H1 (cell line): ENCODE data around the gene ARHGAP22. TPM values are rescaled to one million over a fixed set of nuclear protein-coding genes. Genes with fewer than 3 reads are reported as not detected.

Source experiments
- CTCF ChIA-PET: fragments of 300-600 bp; sonication (Branson Sonifier 250); formaldehyde crosslinking; loops from one replicate; lab custom pipeline; 2021; ENCODE audit not compliant: partially characterized antibody; lab: Charles Lee
- POLR2A ChIA-PET: fragments of 300-600 bp; sonication (Branson Sonifier 250); formaldehyde crosslinking; loops from one replicate; lab custom pipeline; 2021; ENCODE audit warnings: inconsistent platforms; ENCODE audit not compliant: partially characterized antibody; lab: Charles Lee
- DNase-seq, 2 experiments: peaks; one replicate each; pipeline versions ENCODE4 v3.0.0 to v3.0.0-alpha.2; 2010 to 2022; ENCODE audit warnings: low spot score in 2 of 2, low read depth in 1 of 2, mixed read lengths in 1 of 2
- FAIRE-seq: peaks from 2 replicates; lab custom pipeline; 2011; peaks lifted over from hg19 to GRCh38; lab: Jason Lieb, UNC
- H2AFZ ChIP-seq: 2 replicates; pipeline ENCODE4 v1.8.1; 2012; ENCODE audit warnings: low read length, inconsistent platforms
- H2AK5ac ChIP-seq: 2 replicates; pipeline ENCODE4 v1.6.1; 2013; ENCODE audit warnings: low read depth, low read length
- H2BK120ac ChIP-seq: replicated peaks from 2 replicates; pipeline ENCODE3; 2013; ENCODE audit warnings: low read depth, low read length, inconsistent platforms
- H2BK12ac ChIP-seq: 2 replicates; pipeline ENCODE4 v1.6.1; 2013; ENCODE audit warnings: low read depth, low read length
- H2BK15ac ChIP-seq: 2 replicates; pipeline ENCODE4 v1.6.1; 2013; ENCODE audit warnings: low read length
- H2BK20ac ChIP-seq: 2 replicates; pipeline ENCODE4 v1.6.1; 2013; ENCODE audit warnings: low read length
- H2BK5ac ChIP-seq: 2 replicates; pipeline ENCODE4 v1.6.1; 2013; ENCODE audit warnings: low read depth, low read length
- H3K14ac ChIP-seq: 2 replicates; pipeline ENCODE4 v1.6.1; 2013; ENCODE audit warnings: inconsistent platforms; ENCODE audit not compliant: insufficient read length
- H3K18ac ChIP-seq: 2 replicates; pipeline ENCODE4 v1.6.1; 2013; ENCODE audit warnings: low read length; ENCODE audit errors: extremely low read depth
- H3K23ac ChIP-seq: 2 replicates; pipeline ENCODE4 v1.6.1; 2013; ENCODE audit warnings: inconsistent platforms; ENCODE audit not compliant: insufficient read length
- H3K23me2 ChIP-seq: 2 replicates; pipeline ENCODE4 v1.6.1; 2013; ENCODE audit warnings: low read depth, low read length
- H3K27ac ChIP-seq: 2 replicates; pipeline ENCODE4 v1.6.1; 2011; ENCODE audit warnings: low read depth, low read length, inconsistent platforms
- H3K27me3 ChIP-seq, 4 experiments: replicated peaks in 1 of 4; 1 replicate in 1 of 4; 2 replicates in 3 of 4; pipeline versions ENCODE4 v1.6.1 to v1.8.1; 2011 to 2013; ENCODE audit warnings: low read length in 3 of 4, mild to moderate bottlenecking in 3 of 4, inconsistent platforms in 2 of 4, mixed read lengths in 2 of 4, moderate library complexity in 1 of 4; ENCODE audit not compliant: control insufficient read depth in 3 of 4, insufficient read depth in 3 of 4; ENCODE audit errors: extremely low read depth in 1 of 4
- H3K36me3 ChIP-seq, 4 experiments: 2 replicates each; pipeline versions ENCODE4 v1.6.1 to v1.8.1; 2011 to 2013; ENCODE audit warnings: mild to moderate bottlenecking in 4 of 4, low read length in 3 of 4, moderate library complexity in 2 of 4, control low read depth in 1 of 4, inconsistent platforms in 1 of 4; ENCODE audit not compliant: insufficient read depth in 4 of 4, control insufficient read depth in 2 of 4
- H3K4ac ChIP-seq: replicated peaks from 2 replicates; pipeline ENCODE3; 2013; ENCODE audit warnings: low read length, low read depth, mixed read lengths, inconsistent platforms; ENCODE audit not compliant: insufficient read length
- H3K4me1 ChIP-seq, 4 experiments: replicated peaks in 1 of 4; 1 replicate in 1 of 4; 2 replicates in 3 of 4; pipeline versions ENCODE4 v1.6.1 to v1.8.1; 2011 to 2013; ENCODE audit warnings: low read length in 3 of 4, inconsistent platforms in 2 of 4, mixed read lengths in 1 of 4; ENCODE audit not compliant: insufficient read depth in 4 of 4, control insufficient read depth in 3 of 4
- H3K4me2 ChIP-seq, 2 experiments: 2 replicates each; pipeline versions ENCODE4 v1.6.1 to v1.8.1; 2011 to 2013; ENCODE audit warnings: low read depth in 2 of 2, low read length in 2 of 2, control low read depth in 1 of 2, inconsistent platforms in 1 of 2, mild to moderate bottlenecking in 1 of 2; ENCODE audit not compliant: insufficient read depth in 1 of 2
- H3K4me3 ChIP-seq, 4 experiments: fragments of 200-600, 300-600 bp in 1 of 4; sonication (generic), shearing (Covaris generic), sonication (Bioruptor Twin) in 1 of 4; 2 replicates each; pipeline versions ENCODE4 v1.5.1 to v1.8.1; 2011 to 2016; ENCODE audit warnings: low read length in 4 of 4, low read depth in 3 of 4, control low read depth in 2 of 4, inconsistent platforms in 2 of 4, mild to moderate bottlenecking in 2 of 4, mixed read lengths in 1 of 4, moderate library complexity in 1 of 4; ENCODE audit not compliant: insufficient read depth in 2 of 4; ENCODE audit errors: extremely low read depth in 1 of 4
- H3K56ac ChIP-seq: replicated peaks from 2 replicates; pipeline ENCODE3; 2013; ENCODE audit warnings: low read depth, mild to moderate bottlenecking, mixed read lengths, low read length, inconsistent platforms; ENCODE audit not compliant: insufficient read length
- H3K79me1 ChIP-seq: 2 replicates; pipeline ENCODE4 v1.6.1; 2013; ENCODE audit warnings: low read depth, low read length, control low read depth
- H3K79me2 ChIP-seq, 2 experiments: 2 replicates each; pipeline versions ENCODE4 v1.6.1 to v1.8.1; 2012 to 2013; ENCODE audit warnings: low read length in 2 of 2, mild to moderate bottlenecking in 2 of 2, inconsistent platforms in 1 of 2; ENCODE audit not compliant: insufficient read depth in 2 of 2, control insufficient read depth in 1 of 2
- H3K9ac ChIP-seq, 4 experiments: replicated peaks in 1 of 4; 1 replicate in 1 of 4; 2 replicates in 3 of 4; pipeline versions ENCODE4 v1.6.1 to v1.8.1; 2011 to 2013; ENCODE audit warnings: low read depth in 3 of 4, low read length in 3 of 4, control low read depth in 2 of 4, mild to moderate bottlenecking in 2 of 4, moderate library complexity in 2 of 4, inconsistent platforms in 1 of 4; ENCODE audit errors: extremely low read depth in 1 of 4
- H3K9me3 ChIP-seq, 2 experiments: 2 replicates each; pipeline versions ENCODE4 v1.6.1 to v1.8.1; 2012 to 2013; ENCODE audit warnings: mild to moderate bottlenecking in 2 of 2, moderate library complexity in 2 of 2, control low read depth in 1 of 2, inconsistent platforms in 1 of 2, low read depth in 1 of 2, low read length in 1 of 2, mixed read lengths in 1 of 2; ENCODE audit not compliant: insufficient read depth in 2 of 2
- H4K20me1 ChIP-seq, 2 experiments: replicated peaks in 1 of 2; 2 replicates each; pipeline versions ENCODE3 to v1.8.1; 2011 to 2013; ENCODE audit warnings: inconsistent platforms in 2 of 2, low read length in 2 of 2, mild to moderate bottlenecking in 1 of 2; ENCODE audit not compliant: insufficient read depth in 2 of 2, control insufficient read depth in 1 of 2
- H4K5ac ChIP-seq: 2 replicates; pipeline ENCODE4 v1.6.1; 2013; ENCODE audit warnings: low read length, low read depth, mixed read lengths, inconsistent platforms; ENCODE audit not compliant: insufficient read length
- H4K8ac ChIP-seq: 2 replicates; pipeline ENCODE4 v1.8.0; 2013; ENCODE audit warnings: mild to moderate bottlenecking, moderate library complexity, low read length, inconsistent platforms; ENCODE audit not compliant: insufficient read depth; ENCODE audit errors: extremely low read depth
- H4K91ac ChIP-seq: replicated peaks from 2 replicates; pipeline ENCODE3; 2013; ENCODE audit warnings: low read length, mixed read lengths, inconsistent platforms; ENCODE audit not compliant: insufficient read length
- NRF1 ChIP-seq: IDR thresholded peaks from 2 replicates; pipeline ENCODE4 v1.6.1; 2011; ENCODE audit warnings: mild to moderate bottlenecking, low read depth, low read length, improper control_type of control experiment
- RNF2 ChIP-seq: fragments of 200-900, 300-1000 bp; sonication (generic); IDR thresholded peaks from 2 replicates; pipeline ENCODE4 v1.7.1; 2016; ENCODE audit warnings: borderline replicate concordance, low read depth, mild to moderate bottlenecking, antibody characterized with exemption, low read length; ENCODE audit not compliant: poor library complexity, severe bottlenecking; ENCODE audit errors: missing control alignments
- SIN3A ChIP-seq, 2 experiments: IDR thresholded peaks in 1 of 2; conservative IDR thresholded peaks in 1 of 2; 2 replicates each; pipeline ENCODE4 v1.6.1; 2011 to 2012; ENCODE audit warnings: low read length in 2 of 2, improper control_type of control experiment in 1 of 2, low read depth in 1 of 2, mild to moderate bottlenecking in 1 of 2
- SP1 ChIP-seq: IDR thresholded peaks from 2 replicates; pipeline ENCODE4 v1.6.1; 2011; ENCODE audit warnings: low read depth, low read length
- WGBS, 2 experiments: shearing (Covaris generic) in 1 of 2; methylation state at CpG; one replicate each; pipeline versions ENCODE4 v1.1.6 to v1.1.7; 2013 to 2015; ENCODE audit warnings: low lambda C conversion rate in 2 of 2, mixed read lengths in 2 of 2, inconsistent platforms in 1 of 2, low coverage in 1 of 2, missing lambda C conversion rate in 1 of 2; ENCODE audit not compliant: insufficient replicate concordance in 2 of 2, insufficient coverage in 1 of 2, insufficient read length in 1 of 2; ENCODE audit errors: extremely low coverage in 1 of 2, missing lambda C conversion rate in 1 of 2; 5-methylcytosine and 5-hydroxymethylcytosine counted together
- polyA plus RNA-seq, 7 experiments: library from polyadenylated mRNA; depleted of rRNA in 3 of 7; stranded (reverse) in 5 of 7; unstranded in 2 of 7; fragments of >200 nt in 5 of 7; fragments of 200-250 nt in 2 of 7; gene quantifications; 1 replicate in 5 of 7; 2 replicates in 1 of 7; 4 replicates in 1 of 7; pipeline versions ENCODE4 v1.2.1 to v1.2.3, GENCODE V29; 2011 to 2013; ENCODE audit warnings: missing spikeins in 2 of 7, mixed read lengths in 2 of 7
- total RNA-seq: library from RNA; stranded (reverse); fragmentation: NEBNext Ultra II Directional; extraction: Animal tissue kit (Norgen Biotek cat#: 25700); gene quantifications from 2 replicates; pipeline ENCODE4 v1.2.1, GENCODE V29; 2021

The ARHGAP22 gene
- total and polyA plus RNA-seq, 2 of the 8 experiments (the other 6 are each of a cell fraction or from before 2014, with no cell fraction given): 3.6 to 11.2 TPM

- no peaks in the 10 kb centered on the region for H3K27me3 ChIP-seq
- FAIRE-seq: no peak
Measured at GRCh38 chr10:48623009-48623408, 18.1 kb upstream of the ARHGAP22 start.

More at GRCh38 chr10:48623009-48623408, 18.1 kb upstream of the ARHGAP22 start:
- H2BK5ac ChIP-seq: no peak overlapping the region
- H2BK12ac ChIP-seq: no peak overlapping the region
- no peak overlapping the region for H2BK15ac ChIP-seq
- TF ChIP-seq SP1: no peak
- TF ChIP-seq SIN3A (conservative IDR thresholded peaks at IDR 0.05 in 1 of 2, IDR thresholded peaks at IDR 0.05 in 1 of 2; ENCODE audit: low read depth in 1 of 2, low read length in 2 of 2): no peak
- no peak for TF ChIP-seq NRF1
- no peak for TF ChIP-seq RNF2
- TF ChIP-seq, all 59 proteins: peak for 0
- Histone ChIP-seq H2AK5ac (no peak overlapping the region), H3K9ac (no peak overlapping the region), H3K56ac (no peak overlapping the region), H2BK20ac (no peak overlapping the region), H3K23ac (no peak overlapping the region), H2AFZ (no peak overlapping the region), H3K4ac (no peak overlapping the region), H4K91ac (no peak overlapping the region), H3K23me2 (peaks cover 4% of the 10 kb centered on the region; the same call in 1 of the 2 replicates), H3K27ac (no peak overlapping the region), H3K4me3 (no peak overlapping the region), H2BK120ac (no peak overlapping the region), H4K20me1 (no peaks in the 10 kb centered on the region), H3K4me1 (no peaks in the 10 kb centered on the region), H3K79me2 (no peaks in the 10 kb centered on the region), H3K9me3 (no peaks in the 10 kb centered on the region), H3K79me1 (no peaks in the 10 kb centered on the region), H3K4me2 (no peak overlapping the region), H4K5ac (no peak overlapping the region), H3K14ac (no peak overlapping the region), H3K18ac (no peak overlapping the region), H3K36me3 (no peaks in the 10 kb centered on the region), H4K8ac (no peak overlapping the region)
- POLR2A ChIA-PET: no interaction called here
- no peak for DNase-seq
- 88% methylated on average over 3 of the region's 3 CpGs; no CpG with 5 or more reads in 1 of the 2 experiments for WGBS, 2 experiments
- CTCF ChIA-PET: interaction anchor here (0.5 to 6.2 kb wide), 6 partner anchors 8 to 464 kb away, joined by 3 to 44 read pairs (median 6); no protein-coding TSS in a partner anchor
